GM12874 (cell line): ENCODE data around the gene TIMM10.

Experiments
- CTCF ChIP-seq: IDR thresholded peaks from 2 replicates; pipeline ENCODE4 v1.5.1; 2011; ENCODE audit warnings: low read depth, mild to moderate bottlenecking, control low read depth, low read length, moderate library complexity; ENCODE audit not compliant: insufficient read depth

Gene TIMM10

GRCh38 chr11:57542582-57542981 lies 12.0 kb upstream of the TIMM10 start:
- no peak for TF ChIP-seq CTCF

GRCh38 chr11:57541169-57541568 lies 10.6 kb upstream of the TIMM10 start:
- no peak for TF ChIP-seq CTCF

- TF ChIP-seq CTCF, result no peak
Measured at GRCh38 chr11:57539342-57539741, 8.8 kb upstream of the TIMM10 start.

- no peak for TF ChIP-seq CTCF
Measured at GRCh38 chr11:57536947-57537619, 6.5 kb upstream of the TIMM10 start, which contains the start of gene SMTNL1. SMTNL1 (plus strand) TSS chr11:57537595; CDS start chr11:57542643, 5,048 bp downstream.

GRCh38 chr11:57530215-57530595 lies 349 bp downstream of the TIMM10 start:
- no peak for TF ChIP-seq CTCF

GRCh38 chr11:57529012-57529411 lies 1.5 kb downstream of the TIMM10 start:
- TF ChIP-seq CTCF, result no peak

- peak; percentile 80 for TF ChIP-seq CTCF
Measured at GRCh38 chr11:57527056-57527631, 3.4 kb downstream of the TIMM10 start.
